ENCODE results near the gene CACNA1F. TPM values are rescaled to one million over a fixed set of nuclear protein-coding genes. Genes with fewer than 3 reads are reported as not detected.

CACNA1F gene
- total RNA-seq, 1 experiment from 2014 or later, result not detected

- DNase-seq (ENCODE audit: low read depth, low spot score) (no peak), ATAC-seq (no peak)
- POLR2A ChIA-PET, result no interaction called here
- no peaks in the 10 kb centered on the region for H3K4me1 ChIP-seq (ENCODE audit: control insufficient read depth, insufficient read depth, low read length)
- intact Hi-C loops (cut with micrococcal nuclease; ENCODE audit: unreplicated experiment) (no loop called here), in situ Hi-C loops (cut with HindIII; ENCODE audit: low pct_unique_long_range_greater_than_20kb, low sequenced_read_pairs) (no loop called here)
- H3K9me3 ChIP-seq (ENCODE audit: control insufficient read depth, insufficient read depth, low read depth, low read length), result no peaks in the 10 kb centered on the region
- H3K36me3 ChIP-seq (ENCODE audit: control insufficient read depth, insufficient read depth, low read length), result no peaks in the 10 kb centered on the region
- CTCF ChIA-PET, result interaction anchor here (0.7 kb wide), 1 partner anchor 49 kb away, joined by 3 read pairs; no protein-coding TSS in a partner anchor
- no TSS peak for BruUV-seq (replicated peaks)
- no peak overlapping the region for H3K27ac ChIP-seq (ENCODE audit: low read length)
- H3K27me3 ChIP-seq (ENCODE audit: control insufficient read depth, insufficient read depth, low read length), result no peaks in the 10 kb centered on the region
- no peak for TF ChIP-seq TCF7L2 (IDR thresholded peaks at IDR 0.05; ENCODE audit: low read depth, low read length)
- TF ChIP-seq CTCF (IDR thresholded peaks at IDR 0.05), result no peak
- no peak for TF ChIP-seq REST (IDR thresholded peaks at IDR 0.05; ENCODE audit: insufficient read depth in 1 of 2, low read depth in 2 of 2, low read length in 1 of 2)
- TF ChIP-seq SIN3A (IDR thresholded peaks at IDR 0.05; ENCODE audit: borderline replicate concordance, insufficient read depth, low read depth, low read length), result no peak
- TF ChIP-seq POLR2AphosphoS5 (IDR thresholded peaks at IDR 0.05; ENCODE audit: low read depth, low read length), result no peak
- no peak overlapping the region for H3K4me3 ChIP-seq (ENCODE audit: low read depth in 2 of 2, low read length in 2 of 2)
These were observed 5.6 kb upstream of the CACNA1F start for GRCh38 chrX:49238735-49239134.

- no peak for ATAC-seq
- no TSS peak for BruUV-seq (replicated peaks)
These were observed 3.9 kb upstream of the CACNA1F start for GRCh38 chrX:49237060-49237459.

More at GRCh38 chrX:49237060-49237459, 3.9 kb upstream of the CACNA1F start:
- Histone ChIP-seq H3K27me3 (ENCODE audit: control insufficient read depth, insufficient read depth, low read length) (no peaks in the 10 kb centered on the region), H3K4me1 (ENCODE audit: control insufficient read depth, insufficient read depth, low read length) (no peaks in the 10 kb centered on the region), H3K27ac (ENCODE audit: low read length) (no peak overlapping the region), H3K9me3 (ENCODE audit: control insufficient read depth, insufficient read depth, low read depth, low read length) (no peaks in the 10 kb centered on the region), H3K36me3 (ENCODE audit: control insufficient read depth, insufficient read depth, low read length) (no peaks in the 10 kb centered on the region), H3K4me3 (ENCODE audit: low read depth in 2 of 2, low read length in 2 of 2) (no peak overlapping the region)
- DNase-seq (ENCODE audit: low read depth, low spot score), result no peak
- in situ Hi-C loops (cut with HindIII; ENCODE audit: low pct_unique_long_range_greater_than_20kb, low sequenced_read_pairs) (no loop called here), intact Hi-C loops (cut with micrococcal nuclease; ENCODE audit: unreplicated experiment) (no loop called here)
- ChIA-PET CTCF (no interaction called here), POLR2A (no interaction called here)
- no peak for TF ChIP-seq POLR2AphosphoS5 (IDR thresholded peaks at IDR 0.05; ENCODE audit: low read depth, low read length)
- TF ChIP-seq REST (IDR thresholded peaks at IDR 0.05; ENCODE audit: insufficient read depth in 1 of 2, low read depth in 2 of 2, low read length in 1 of 2), result no peak
- TF ChIP-seq SIN3A (IDR thresholded peaks at IDR 0.05; ENCODE audit: borderline replicate concordance, insufficient read depth, low read depth, low read length), result no peak
- TF ChIP-seq CTCF (IDR thresholded peaks at IDR 0.05), result no peak
- TF ChIP-seq TCF7L2 (IDR thresholded peaks at IDR 0.05; ENCODE audit: low read depth, low read length), result no peak
